ENCODE results near the gene GCGR. TPM values are rescaled to one million over a fixed set of nuclear protein-coding genes. Genes with fewer than 3 reads are reported as not detected.
A peak's percentile ranks its signal among the peaks of the same experiment; 100 is the strongest.

Gene GCGR
- total and polyA plus RNA-seq, 2 of the 13 experiments (the other 11 are each of a cell fraction or from before 2014, with no cell fraction given), result 0.04 to 0.13 TPM

DNA sequence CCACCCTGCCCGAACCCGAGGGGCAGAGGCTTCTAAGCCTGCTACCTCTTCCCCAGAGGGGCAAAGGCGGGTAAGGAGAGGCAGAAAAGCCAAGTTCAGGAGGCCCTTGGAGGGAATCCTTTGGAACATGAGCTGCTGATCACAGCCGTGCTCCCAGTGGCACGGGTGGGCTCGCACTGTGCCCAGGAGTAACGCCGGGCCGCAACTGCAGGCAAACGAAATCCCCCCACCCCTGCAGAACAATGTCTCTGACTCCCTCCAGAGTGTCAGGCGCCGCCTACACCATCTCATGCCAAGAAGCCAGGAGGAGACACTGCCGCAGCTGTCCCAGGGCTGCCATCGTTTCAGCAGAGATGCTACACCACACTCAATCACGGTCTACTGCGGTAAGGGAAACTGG is 47.5 kb downstream of the GCGR start:
- Histone ChIP-seq H2AFZ (ENCODE audit: low read length) (no peak overlapping the region), H3K36me3 (replicated peaks in 1 of 2; ENCODE audit: control insufficient read depth in 1 of 2, insufficient read depth in 2 of 2, low read length in 2 of 2) (peaks cover 46 to 73% of the 10 kb centered on the region in 2 experiments), H3K4me2 (ENCODE audit: low read depth, low read length) (no peak overlapping the region), H3K27ac (ENCODE audit: extremely low read length, insufficient read depth, low read length) (no peak overlapping the region), H3K27me3 (ENCODE audit: control insufficient read depth in 1 of 2, insufficient read depth in 2 of 2, low read length in 2 of 2) (no peaks in the 10 kb centered on the region), H4K20me1 (ENCODE audit: insufficient read depth, low read length) (peaks cover 7% of the 10 kb centered on the region; the same call in 1 of the 2 replicates), H3K9ac (ENCODE audit: insufficient read depth, low read depth, low read length) (no peak overlapping the region), H3K4me3 (replicated peaks in 1 of 3; ENCODE audit: insufficient read depth in 1 of 3, low read depth in 2 of 3, low read length in 3 of 3) (no peak overlapping the region), H3K9me3 (ENCODE audit: low read length) (no peaks in the 10 kb centered on the region), H3K4me1 (ENCODE audit: insufficient read depth, low read length) (peaks cover 28% of the 10 kb centered on the region), H3K79me2 (ENCODE audit: insufficient read depth, low read length) (peaks cover 27% of the 10 kb centered on the region)
- in situ Hi-C loops (cut with HindIII; ENCODE audit: extremely low pct_ligation_motif_present, low pct_unique_long_range_greater_than_20kb) (no loop called here), intact Hi-C loops (cut with micrococcal nuclease; ENCODE audit: unreplicated experiment) (no loop called here)
- POLR2A ChIA-PET, result interaction anchor here (1.1 to 4.0 kb wide), 6 partner anchors 8 to 168 kb away, joined by 3 to 17 read pairs (median 5); partner anchors contain the start of genes ARL16, HGS, MCRIP1 and P4HB
- CTCF ChIA-PET (ENCODE audit: low intra/inter-chr PET ratio, low total read pairs), result no interaction called here
- WGBS (ENCODE audit: low lambda C conversion rate), result 94% methylated on average over 15 of the region's 16 CpGs
- BruUV-seq (replicated peaks), result no TSS peak
- peak; percentile 1; the same call in 1 of the 3 replicates for ATAC-seq
- FAIRE-seq, result no peak
- DNase-seq (ENCODE audit: low spot score), result no peak
- TF ChIP-seq HMG20A (CRISPR knock-in tag; IDR thresholded peaks at IDR 0.05; ENCODE audit: borderline replicate concordance) (no peak), ESRRA (CRISPR knock-in tag; IDR thresholded peaks at IDR 0.05; ENCODE audit: low read depth) (no peak), GABPB1 (CRISPR knock-in tag; IDR thresholded peaks at IDR 0.05) (no peak), POLR2A (IDR thresholded peaks at IDR 0.05; ENCODE audit: insufficient read depth in 1 of 2, low read depth in 2 of 2, low read length in 2 of 2) (peak in 1 of 2 experiments; percentile 43; a peak in 1 of 4 replicates), ZNF225 (CRISPR knock-in tag; IDR thresholded peaks at IDR 0.05) (0 out of 2 replicates have a peak, but pooled peaks have one; percentile 29), RBFOX2 (IDR thresholded peaks at IDR 0.05; ENCODE audit: low read depth, low read length) (peak; percentile 43; the same call in 1 of the 2 replicates), ZBTB21 (CRISPR knock-in tag; IDR thresholded peaks at IDR 0.05) (no peak), TCF7L2 (IDR thresholded peaks at IDR 0.05; ENCODE audit: low read depth, low read length) (no peak), SMARCC2 (IDR thresholded peaks at IDR 0.05) (no peak), UBTF (CRISPR knock-in tag; IDR thresholded peaks at IDR 0.05) (no peak), HMG20B (CRISPR knock-in tag; conservative IDR thresholded peaks at IDR 0.05) (no peak), ISL2 (CRISPR knock-in tag; IDR thresholded peaks at IDR 0.05) (no peak)
- TF ChIP-seq, protein P1, sequence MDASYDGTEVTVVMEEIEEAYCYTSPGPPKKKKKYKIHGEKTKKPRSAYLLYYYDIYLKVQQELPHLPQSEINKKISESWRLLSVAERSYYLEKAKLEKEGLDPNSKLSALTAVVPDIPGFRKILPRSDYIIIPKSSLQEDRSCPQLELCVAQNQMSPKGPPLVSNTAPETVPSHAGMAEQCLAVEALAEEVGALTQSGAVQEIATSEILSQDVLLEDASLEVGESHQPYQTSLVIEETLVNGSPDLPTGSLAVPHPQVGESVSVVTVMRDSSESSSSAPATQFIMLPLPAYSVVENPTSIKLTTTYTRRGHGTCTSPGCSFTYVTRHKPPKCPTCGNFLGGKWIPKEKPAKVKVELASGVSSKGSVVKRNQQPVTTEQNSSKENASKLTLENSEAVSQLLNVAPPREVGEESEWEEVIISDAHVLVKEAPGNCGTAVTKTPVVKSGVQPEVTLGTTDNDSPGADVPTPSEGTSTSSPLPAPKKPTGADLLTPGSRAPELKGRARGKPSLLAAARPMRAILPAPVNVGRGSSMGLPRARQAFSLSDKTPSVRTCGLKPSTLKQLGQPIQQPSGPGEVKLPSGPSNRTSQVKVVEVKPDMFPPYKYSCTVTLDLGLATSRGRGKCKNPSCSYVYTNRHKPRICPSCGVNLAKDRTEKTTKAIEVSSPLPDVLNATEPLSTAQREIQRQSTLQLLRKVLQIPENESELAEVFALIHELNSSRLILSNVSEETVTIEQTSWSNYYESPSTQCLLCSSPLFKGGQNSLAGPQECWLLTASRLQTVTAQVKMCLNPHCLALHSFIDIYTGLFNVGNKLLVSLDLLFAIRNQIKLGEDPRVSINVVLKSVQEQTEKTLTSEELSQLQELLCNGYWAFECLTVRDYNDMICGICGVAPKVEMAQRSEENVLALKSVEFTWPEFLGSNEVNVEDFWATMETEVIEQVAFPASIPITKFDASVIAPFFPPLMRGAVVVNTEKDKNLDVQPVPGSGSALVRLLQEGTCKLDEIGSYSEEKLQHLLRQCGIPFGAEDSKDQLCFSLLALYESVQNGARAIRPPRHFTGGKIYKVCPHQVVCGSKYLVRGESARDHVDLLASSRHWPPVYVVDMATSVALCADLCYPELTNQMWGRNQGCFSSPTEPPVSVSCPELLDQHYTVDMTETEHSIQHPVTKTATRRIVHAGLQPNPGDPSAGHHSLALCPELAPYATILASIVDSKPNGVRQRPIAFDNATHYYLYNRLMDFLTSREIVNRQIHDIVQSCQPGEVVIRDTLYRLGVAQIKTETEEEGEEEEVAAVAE (CRISPR knock-in tag; IDR thresholded peaks at IDR 0.05; ENCODE audit: borderline replicate concordance), result no peak
- TF ChIP-seq, protein P2, sequence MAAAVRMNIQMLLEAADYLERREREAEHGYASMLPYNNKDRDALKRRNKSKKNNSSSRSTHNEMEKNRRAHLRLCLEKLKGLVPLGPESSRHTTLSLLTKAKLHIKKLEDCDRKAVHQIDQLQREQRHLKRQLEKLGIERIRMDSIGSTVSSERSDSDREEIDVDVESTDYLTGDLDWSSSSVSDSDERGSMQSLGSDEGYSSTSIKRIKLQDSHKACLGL (CRISPR knock-in tag; IDR thresholded peaks at IDR 0.05), result 0 out of 2 replicates have a peak, but pooled peaks have one; percentile 26
- TF ChIP-seq, protein P3, sequence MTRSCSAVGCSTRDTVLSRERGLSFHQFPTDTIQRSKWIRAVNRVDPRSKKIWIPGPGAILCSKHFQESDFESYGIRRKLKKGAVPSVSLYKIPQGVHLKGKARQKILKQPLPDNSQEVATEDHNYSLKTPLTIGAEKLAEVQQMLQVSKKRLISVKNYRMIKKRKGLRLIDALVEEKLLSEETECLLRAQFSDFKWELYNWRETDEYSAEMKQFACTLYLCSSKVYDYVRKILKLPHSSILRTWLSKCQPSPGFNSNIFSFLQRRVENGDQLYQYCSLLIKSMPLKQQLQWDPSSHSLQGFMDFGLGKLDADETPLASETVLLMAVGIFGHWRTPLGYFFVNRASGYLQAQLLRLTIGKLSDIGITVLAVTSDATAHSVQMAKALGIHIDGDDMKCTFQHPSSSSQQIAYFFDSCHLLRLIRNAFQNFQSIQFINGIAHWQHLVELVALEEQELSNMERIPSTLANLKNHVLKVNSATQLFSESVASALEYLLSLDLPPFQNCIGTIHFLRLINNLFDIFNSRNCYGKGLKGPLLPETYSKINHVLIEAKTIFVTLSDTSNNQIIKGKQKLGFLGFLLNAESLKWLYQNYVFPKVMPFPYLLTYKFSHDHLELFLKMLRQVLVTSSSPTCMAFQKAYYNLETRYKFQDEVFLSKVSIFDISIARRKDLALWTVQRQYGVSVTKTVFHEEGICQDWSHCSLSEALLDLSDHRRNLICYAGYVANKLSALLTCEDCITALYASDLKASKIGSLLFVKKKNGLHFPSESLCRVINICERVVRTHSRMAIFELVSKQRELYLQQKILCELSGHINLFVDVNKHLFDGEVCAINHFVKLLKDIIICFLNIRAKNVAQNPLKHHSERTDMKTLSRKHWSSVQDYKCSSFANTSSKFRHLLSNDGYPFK (CRISPR knock-in tag; IDR thresholded peaks at IDR 0.05; ENCODE audit: borderline replicate concordance), result 0 out of 2 replicates have a peak, but pooled peaks have one; percentile 3

All from HepG2 (cell line).